Panc1 (cell line): ENCODE data around the gene NBDY. TPM values are rescaled to one million over a fixed set of nuclear protein-coding genes. Genes with fewer than 3 reads are reported as not detected.

Source experiments
- ATAC-seq: fragments of 200-7000 bp; cut with Tn5 transposase; 2 replicates; pipeline ENCODE4 v1.9.1; 2020; ENCODE audit warnings: mild to moderate bottlenecking, moderate library complexity
- BruUV-seq: library from RNA; stranded (reverse); fragments of 400-500 nt; replicated peaks from 2 replicates; lab custom pipeline; 2021; lab: Mats Ljungman, UMichigan
- CTCF ChIA-PET: fragments of 300-600 bp; sonication (Branson Sonifier 250); formaldehyde crosslinking; loops from one replicate; lab custom pipeline; 2022; ENCODE audit warnings: antibody characterized with exemption; lab: Charles Lee
- POLR2A ChIA-PET: fragments of 300-600 bp; sonication (Branson Sonifier 250); formaldehyde crosslinking; loops from one replicate; lab custom pipeline; 2022; ENCODE audit warnings: antibody characterized with exemption; lab: Charles Lee
- DNase-seq: peaks from one replicate; pipeline ENCODE4 v3.0.0-alpha.2; 2010; ENCODE audit warnings: low read depth, low spot score
- H3K27ac ChIP-seq: 2 replicates; pipeline ENCODE4 v1.5.1; 2011; ENCODE audit warnings: mild to moderate bottlenecking, low read length, inconsistent platforms
- H3K27me3 ChIP-seq: fragments of 200-500 bp; sonication (Bioruptor generic); 2 replicates; pipeline ENCODE4 v1.6.0; 2014; ENCODE audit warnings: low read length, inconsistent platforms; ENCODE audit not compliant: control insufficient read depth, insufficient read depth
- H3K36me3 ChIP-seq: fragments of 200-500 bp; sonication (Bioruptor generic); 2 replicates; pipeline ENCODE4 v1.5.1; 2014; ENCODE audit warnings: inconsistent platforms, mild to moderate bottlenecking, low read length, moderate library complexity; ENCODE audit not compliant: control insufficient read depth, insufficient read depth
- H3K4me1 ChIP-seq: 2 replicates; pipeline ENCODE4 v1.5.1; 2011; ENCODE audit warnings: inconsistent platforms, mild to moderate bottlenecking, low read length, moderate library complexity; ENCODE audit not compliant: control insufficient read depth, insufficient read depth
- H3K4me3 ChIP-seq, 2 experiments: 2 replicates each; pipeline ENCODE4 v1.5.1; 2011 to 2012; ENCODE audit warnings: low read depth in 2 of 2, low read length in 2 of 2, mild to moderate bottlenecking in 2 of 2, inconsistent platforms in 1 of 2, moderate library complexity in 1 of 2
- H3K9me3 ChIP-seq: fragments of 200-500 bp; sonication (Bioruptor generic); 2 replicates; pipeline ENCODE4 v1.5.1; 2014; ENCODE audit warnings: low read depth, mild to moderate bottlenecking, inconsistent platforms, low read length, moderate library complexity; ENCODE audit not compliant: control insufficient read depth, insufficient read depth
- CTCF ChIP-seq: fragments of 450-650 bp; IDR thresholded peaks from 2 replicates; pipeline ENCODE4 v1.5.1; 2017; ENCODE audit warnings: mild to moderate bottlenecking
- POLR2AphosphoS5 ChIP-seq: IDR thresholded peaks from 2 replicates; pipeline ENCODE4 v1.6.1; 2012; ENCODE audit warnings: mild to moderate bottlenecking, low read depth, low read length, moderate library complexity
- SIN3A ChIP-seq: IDR thresholded peaks from 2 replicates; pipeline ENCODE4 v1.6.1; 2012; ENCODE audit warnings: low read depth, mild to moderate bottlenecking, low read length, moderate library complexity, borderline replicate concordance; ENCODE audit not compliant: insufficient read depth
- TCF7L2 ChIP-seq: IDR thresholded peaks from 2 replicates; pipeline ENCODE4 v1.6.1; 2011; ENCODE audit warnings: mild to moderate bottlenecking, low read depth, low read length, inconsistent platforms
- in situ Hi-C: cut with HindIII; loops from 2 replicates; pipeline ENCODE4 v1.10.0; 2016; ENCODE audit warnings: low sequenced_read_pairs, low pct_unique_long_range_greater_than_20kb
- intact Hi-C: fragments of 100-400 bp; cut with micrococcal nuclease; formaldehyde crosslinking; loops from one replicate; pipeline ENCODE4 v1.10.0; 2022; ENCODE audit not compliant: unreplicated experiment
- total RNA-seq: library from RNA; stranded (reverse); gene quantifications from one replicate; pipeline ENCODE4 v1.2.1, GENCODE V29; 2021; ENCODE audit not compliant: unreplicated experiment
- TF ChIP-seq, protein P1 (sequence below), 2 experiments: IDR thresholded peaks; 2 replicates each; pipeline ENCODE4 v1.6.1; 2011 to 2012; ENCODE audit warnings: low read depth in 2 of 2, control low read depth in 1 of 2, low read length in 1 of 2, mild to moderate bottlenecking in 1 of 2, moderate library complexity in 1 of 2; ENCODE audit not compliant: insufficient read depth in 1 of 2

Gene NBDY
- total RNA-seq, 1 experiment from 2014 or later: 52.0 TPM

- TF ChIP-seq SIN3A (no peak), TCF7L2 (no peak), POLR2AphosphoS5 (no peak), CTCF (no peak)
- TF ChIP-seq, protein P1, sequence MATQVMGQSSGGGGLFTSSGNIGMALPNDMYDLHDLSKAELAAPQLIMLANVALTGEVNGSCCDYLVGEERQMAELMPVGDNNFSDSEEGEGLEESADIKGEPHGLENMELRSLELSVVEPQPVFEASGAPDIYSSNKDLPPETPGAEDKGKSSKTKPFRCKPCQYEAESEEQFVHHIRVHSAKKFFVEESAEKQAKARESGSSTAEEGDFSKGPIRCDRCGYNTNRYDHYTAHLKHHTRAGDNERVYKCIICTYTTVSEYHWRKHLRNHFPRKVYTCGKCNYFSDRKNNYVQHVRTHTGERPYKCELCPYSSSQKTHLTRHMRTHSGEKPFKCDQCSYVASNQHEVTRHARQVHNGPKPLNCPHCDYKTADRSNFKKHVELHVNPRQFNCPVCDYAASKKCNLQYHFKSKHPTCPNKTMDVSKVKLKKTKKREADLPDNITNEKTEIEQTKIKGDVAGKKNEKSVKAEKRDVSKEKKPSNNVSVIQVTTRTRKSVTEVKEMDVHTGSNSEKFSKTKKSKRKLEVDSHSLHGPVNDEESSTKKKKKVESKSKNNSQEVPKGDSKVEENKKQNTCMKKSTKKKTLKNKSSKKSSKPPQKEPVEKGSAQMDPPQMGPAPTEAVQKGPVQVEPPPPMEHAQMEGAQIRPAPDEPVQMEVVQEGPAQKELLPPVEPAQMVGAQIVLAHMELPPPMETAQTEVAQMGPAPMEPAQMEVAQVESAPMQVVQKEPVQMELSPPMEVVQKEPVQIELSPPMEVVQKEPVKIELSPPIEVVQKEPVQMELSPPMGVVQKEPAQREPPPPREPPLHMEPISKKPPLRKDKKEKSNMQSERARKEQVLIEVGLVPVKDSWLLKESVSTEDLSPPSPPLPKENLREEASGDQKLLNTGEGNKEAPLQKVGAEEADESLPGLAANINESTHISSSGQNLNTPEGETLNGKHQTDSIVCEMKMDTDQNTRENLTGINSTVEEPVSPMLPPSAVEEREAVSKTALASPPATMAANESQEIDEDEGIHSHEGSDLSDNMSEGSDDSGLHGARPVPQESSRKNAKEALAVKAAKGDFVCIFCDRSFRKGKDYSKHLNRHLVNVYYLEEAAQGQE (IDR thresholded peaks at IDR 0.05; ENCODE audit: insufficient read depth in 1 of 2, low read depth in 2 of 2, low read length in 1 of 2): no peak
- no TSS peak for BruUV-seq
- ATAC-seq (no peak), DNase-seq (no peak)
- Histone ChIP-seq H3K27me3 (no peaks in the 10 kb centered on the region), H3K36me3 (no peaks in the 10 kb centered on the region), H3K27ac (no peak overlapping the region), H3K4me3 (no peak overlapping the region), H3K4me1 (no peaks in the 10 kb centered on the region), H3K9me3 (no peaks in the 10 kb centered on the region)
- in situ Hi-C loops (no loop called here), intact Hi-C loops (no loop called here)
- POLR2A ChIA-PET: no interaction called here
- CTCF ChIA-PET: no interaction called here
Observed at GRCh38 chrX:56783996-56784620, 55.1 kb downstream of the NBDY start.

DNA sequence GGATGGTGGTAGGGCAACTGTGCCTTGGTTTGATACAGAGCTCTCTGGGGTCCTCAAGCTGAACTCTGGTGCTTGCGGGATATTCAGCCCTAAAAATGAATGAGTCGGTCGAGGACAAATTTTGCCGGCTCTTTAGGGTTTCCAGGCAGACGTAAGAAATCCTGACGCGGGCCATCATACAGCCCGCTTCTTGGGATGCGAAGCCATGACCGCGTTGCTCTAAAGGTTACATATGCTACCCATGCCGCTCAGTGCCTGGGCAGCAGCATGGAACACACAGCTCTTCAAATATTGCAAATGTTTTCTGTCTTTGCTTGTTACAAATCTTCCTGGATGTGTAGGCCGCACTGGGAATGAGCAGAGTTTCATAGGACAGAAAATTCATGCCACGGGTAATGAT is 55.6 kb downstream of the NBDY start:
- ChIA-PET CTCF (interaction anchor here (0.6 kb wide), 1 partner anchor 194 kb away, joined by 5 read pairs; no protein-coding TSS in a partner anchor), POLR2A (no interaction called here)
- intact Hi-C loops: no loop called here
- ATAC-seq (no peak), DNase-seq (no peak)
- no peaks in the 10 kb centered on the region for H3K27me3 ChIP-seq
- TF ChIP-seq, protein P1 (IDR thresholded peaks at IDR 0.05; ENCODE audit: insufficient read depth in 1 of 2, low read depth in 2 of 2, low read length in 1 of 2): no peak
- TF ChIP-seq TCF7L2 (no peak), POLR2AphosphoS5 (no peak), SIN3A (no peak), CTCF (no peak)
- no peaks in the 10 kb centered on the region for H3K9me3 ChIP-seq
- H3K4me3 ChIP-seq: no peak overlapping the region
- H3K4me1 ChIP-seq: no peaks in the 10 kb centered on the region
- H3K36me3 ChIP-seq: no peaks in the 10 kb centered on the region
- H3K27ac ChIP-seq: no peak overlapping the region
- in situ Hi-C loops: no loop called here
- no TSS peak for BruUV-seq
